HCT116 (cell line): ENCODE results near the gene FAM98B. TPM values are rescaled to one million over a fixed set of nuclear protein-coding genes. Genes with fewer than 3 reads are reported as not detected.

Experiments
- ATAC-seq: fragments of 200-7000 bp; cut with Tn5 transposase; 2 replicates; pipeline ENCODE4 v1.9.1; 2020; ENCODE audit warnings: mild to moderate bottlenecking, moderate library complexity
- BruUV-seq: library from RNA; stranded (reverse); fragments of 400-500 nt; replicated peaks from 2 replicates; lab custom pipeline; 2021; lab: Mats Ljungman, UMichigan
- CTCF ChIA-PET: fragments of 300-600 bp; sonication (Branson Sonifier 250); formaldehyde crosslinking; loops from one replicate; lab custom pipeline; 2021; ENCODE audit warnings: antibody characterized with exemption; lab: Charles Lee
- POLR2A ChIA-PET: fragments of 300-600, 350-600 bp; sonication (Branson Sonifier 250); formaldehyde crosslinking; loops from one replicate; lab custom pipeline; 2021; ENCODE audit warnings: antibody characterized with exemption; lab: Charles Lee
- RAD21 ChIA-PET, 2 experiments: fragments of 300-600 bp; sonication (Branson Sonifier 250); formaldehyde crosslinking; loops; one replicate each; lab custom pipeline; 2023; ENCODE audit warnings: low total read pairs in 2 of 2; ENCODE audit not compliant: uncharacterized antibody in 2 of 2, unreplicated experiment in 2 of 2, low non-redundant PET in 1 of 2; lab: Charles Lee
- DNase-seq: peaks from one replicate; pipeline ENCODE4 v3.0.0-alpha.2; 2010; ENCODE audit warnings: low read depth, low spot score
- H2AFZ ChIP-seq: fragments of 200-600 bp; shearing (Covaris generic), sonication (generic); 2 replicates; pipeline ENCODE4 v1.6.1; 2017; ENCODE audit warnings: low read depth, mixed run types, mixed read lengths, antibody characterized with exemption, low read length; ENCODE audit not compliant: poor library complexity, severe bottlenecking
- H3K27ac ChIP-seq: 2 replicates; pipeline ENCODE4 v1.5.1; 2012; ENCODE audit warnings: low read depth, low read length
- H3K27me3 ChIP-seq: fragments of 200-600 bp; sonication (generic); 2 replicates; pipeline ENCODE4 v1.6.1; 2016; ENCODE audit warnings: mixed run types, low read length, mixed read lengths; ENCODE audit not compliant: insufficient read depth
- H3K36me3 ChIP-seq, 2 experiments: fragments of 200-500 bp in 1 of 2; fragments of 200-600 bp in 1 of 2; sonication (Bioruptor generic) in 1 of 2; sonication (generic) in 1 of 2; 2 replicates each; pipeline versions ENCODE4 v1.5.1 to v1.6.1; 2014 to 2016; ENCODE audit warnings: low read length in 2 of 2, inconsistent platforms in 1 of 2, mixed read lengths in 1 of 2, mixed run types in 1 of 2; ENCODE audit not compliant: insufficient read depth in 2 of 2, control insufficient read depth in 1 of 2
- H3K4me1 ChIP-seq, 2 experiments: fragments of 200-600 bp in 1 of 2; sonication (generic) in 1 of 2; 2 replicates each; pipeline versions ENCODE4 v1.5.1 to v1.6.1; 2012 to 2017; ENCODE audit warnings: low read length in 2 of 2, inconsistent platforms in 1 of 2, mild to moderate bottlenecking in 1 of 2, mixed read lengths in 1 of 2, mixed run types in 1 of 2, moderate library complexity in 1 of 2; ENCODE audit not compliant: insufficient read depth in 2 of 2, control insufficient read depth in 1 of 2
- H3K4me2 ChIP-seq: fragments of 200-600 bp; sonication (generic); 2 replicates; pipeline ENCODE4 v1.6.1; 2017; ENCODE audit warnings: mixed run types, low read length, mixed read lengths
- H3K4me3 ChIP-seq, 2 experiments: fragments of 200-600 bp in 1 of 2; sonication (generic) in 1 of 2; replicated peaks in 1 of 2; 2 replicates each; pipeline ENCODE4 v1.5.1; 2011 to 2016; ENCODE audit warnings: low read length in 2 of 2, control low read depth in 1 of 2, low read depth in 1 of 2, mild to moderate bottlenecking in 1 of 2, mixed read lengths in 1 of 2, mixed run types in 1 of 2
- H3K79me2 ChIP-seq: fragments of 200-600 bp; sonication (generic); 2 replicates; pipeline ENCODE4 v1.6.1; 2017; ENCODE audit warnings: mild to moderate bottlenecking, mixed run types, low read length, moderate library complexity, mixed read lengths; ENCODE audit not compliant: insufficient read depth
- H3K9ac ChIP-seq: fragments of 200-600 bp; sonication (generic); 2 replicates; pipeline ENCODE4 v1.6.1; 2016; ENCODE audit warnings: low read length, mixed read lengths
- H3K9me2 ChIP-seq: fragments of 200-600 bp; sonication (generic), shearing (Covaris generic); 2 replicates; pipeline ENCODE4 v1.6.1; 2017; ENCODE audit warnings: mixed run types, mild to moderate bottlenecking, moderate library complexity; ENCODE audit not compliant: insufficient read depth
- H3K9me3 ChIP-seq, 2 experiments: fragments of 200-500 bp in 1 of 2; fragments of 200-600 bp in 1 of 2; sonication (Bioruptor generic) in 1 of 2; sonication (generic) in 1 of 2; 2 replicates each; pipeline ENCODE4 v1.6.1; 2014 to 2017; ENCODE audit warnings: low read length in 2 of 2, mixed read lengths in 2 of 2, inconsistent platforms in 1 of 2, low read depth in 1 of 2, mild to moderate bottlenecking in 1 of 2, mixed run types in 1 of 2, moderate library complexity in 1 of 2; ENCODE audit not compliant: control insufficient read depth in 1 of 2, insufficient read depth in 1 of 2
- H4K20me1 ChIP-seq: fragments of 200-600 bp; sonication (generic), shearing (Covaris generic); 2 replicates; pipeline ENCODE4 v1.6.1; 2017; ENCODE audit warnings: mixed run types, mild to moderate bottlenecking, moderate library complexity; ENCODE audit not compliant: insufficient read depth
- CBX3 ChIP-seq: IDR thresholded peaks from 2 replicates; pipeline ENCODE4 v1.6.1; 2012; ENCODE audit warnings: low read depth
- CEBPB ChIP-seq: IDR thresholded peaks from 2 replicates; pipeline ENCODE4 v1.6.1; 2012; ENCODE audit warnings: low read depth
- ELF1 ChIP-seq: IDR thresholded peaks from 2 replicates; pipeline ENCODE4 v1.6.1; 2012; ENCODE audit warnings: low read depth, borderline replicate concordance
- FOSL1 ChIP-seq: IDR thresholded peaks from 2 replicates; pipeline ENCODE4 v1.6.1; 2012; ENCODE audit warnings: low read depth
- JUND ChIP-seq: IDR thresholded peaks from 2 replicates; pipeline ENCODE4 v1.6.1; 2012
- POLR2A ChIP-seq: IDR thresholded peaks from 2 replicates; pipeline ENCODE4 v1.7.0; 2011; ENCODE audit warnings: borderline replicate concordance; ENCODE audit not compliant: insufficient read depth, insufficient read length; ENCODE audit errors: extremely low read depth
- SP1 ChIP-seq: IDR thresholded peaks from 2 replicates; pipeline ENCODE4 v1.6.1; 2012; ENCODE audit warnings: low read depth
- ZFX ChIP-seq: fragments of 450-650 bp; IDR thresholded peaks from 2 replicates; pipeline ENCODE4 v1.6.1; 2017
- ZNF274 ChIP-seq: fragments of 200-500 bp; sonication (Bioruptor generic); IDR thresholded peaks from 2 replicates; pipeline ENCODE4 v1.6.1; 2014; ENCODE audit warnings: mild to moderate bottlenecking, low read depth, low read length, inconsistent platforms
- intact Hi-C: fragments of 100-400 bp; cut with micrococcal nuclease; formaldehyde crosslinking; loops from 2 replicates; pipeline ENCODE4 v1.10.0; 2022
- total RNA-seq: library from RNA; stranded (reverse); gene quantifications from one replicate; pipeline ENCODE4 v1.2.1, GENCODE V29; 2021; ENCODE audit not compliant: unreplicated experiment
- TF ChIP-seq, protein P1 (sequence below): IDR thresholded peaks from 2 replicates; pipeline ENCODE4 v1.6.1; 2011; ENCODE audit warnings: mild to moderate bottlenecking, low read length, moderate library complexity; ENCODE audit not compliant: insufficient replicate concordance; ENCODE audit errors: extremely low read depth
- TF ChIP-seq, protein P2 (sequence below): IDR thresholded peaks from 2 replicates; pipeline ENCODE4 v1.6.1; 2012; ENCODE audit warnings: low read depth
- TF ChIP-seq, protein P3 (sequence below), 3 experiments: fragments of 200-600 bp in 1 of 3; sonication (generic) in 1 of 3; IDR thresholded peaks in 2 of 3; conservative IDR thresholded peaks in 1 of 3; 2 replicates each; pipeline ENCODE4 v1.5.1; 2012 to 2017; ENCODE audit warnings: low read depth in 2 of 3, low read length in 2 of 3, antibody characterized with exemption in 1 of 3, borderline replicate concordance in 1 of 3, control low read depth in 1 of 3, mild to moderate bottlenecking in 1 of 3, mixed read lengths in 1 of 3, mixed run types in 1 of 3, moderate library complexity in 1 of 3; ENCODE audit not compliant: insufficient read depth in 1 of 3
- TF ChIP-seq, protein P4 (sequence below): IDR thresholded peaks from 2 replicates; pipeline ENCODE4 v1.6.1; 2012

The FAM98B gene
- total RNA-seq, 1 experiment from 2014 or later = 44.3 TPM

DNA sequence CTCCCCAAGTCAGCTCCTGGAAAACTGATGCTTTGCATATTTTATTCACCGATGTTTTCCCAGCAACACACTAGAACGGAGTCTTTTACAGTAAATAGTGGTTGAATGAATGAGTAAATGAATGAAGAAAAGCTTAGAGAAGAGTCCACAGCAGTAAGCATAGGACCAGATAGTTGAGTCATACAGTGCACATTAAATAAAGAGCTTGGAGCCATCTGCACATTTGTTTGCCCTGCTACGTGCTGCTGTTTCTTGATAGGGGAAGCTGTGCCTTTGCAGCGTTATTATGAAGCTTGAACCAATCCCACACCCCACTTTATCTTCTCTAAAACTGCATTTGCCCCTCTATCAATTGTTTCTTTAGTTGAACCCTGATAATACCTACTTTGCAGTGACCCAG, 1.2 kb downstream of the FAM98B start:
- TF ChIP-seq SP1 (no peak), JUND (no peak)
- no peaks in the 10 kb centered on the region for H3K9me2 ChIP-seq
- H3K4me3 ChIP-seq = peak overlapping the region; percentile 79 to 80
- peak overlapping the region; percentile 92 for H3K9ac ChIP-seq
- no peaks in the 10 kb centered on the region for H3K27me3 ChIP-seq
- no peak overlapping the region for H3K27ac ChIP-seq
- H4K20me1 ChIP-seq = peaks cover 3% of the 10 kb centered on the region; the same call in 1 of the 2 replicates
- peaks cover 9 to 12% of the 10 kb centered on the region in 2 experiments; a peak in 3 of 4 replicates for H3K4me1 ChIP-seq
- ChIA-PET POLR2A (interaction anchor here (1.1 kb wide), 1 partner anchor 109 kb away, joined by 3 read pairs; no protein-coding TSS in a partner anchor), CTCF (interaction anchor here (1.5 to 2.5 kb wide), 3 partner anchors 15 to 459 kb away, joined by 3 to 20 read pairs (median 6); no protein-coding TSS in a partner anchor), RAD21 (interaction anchor here in 1 of 2 experiments (1.1 kb wide), 1 partner anchor 14 kb away, joined by 4 read pairs; no protein-coding TSS in a partner anchor)
- intact Hi-C loops = no loop called here
- DNase-seq = no peak
- no peak for ATAC-seq
- peak overlapping the region; percentile 71 for H3K4me2 ChIP-seq
- H3K79me2 ChIP-seq = peaks cover 60% of the 10 kb centered on the region
- H3K36me3 ChIP-seq = no peaks in the 10 kb centered on the region
- H3K9me3 ChIP-seq = no peaks in the 10 kb centered on the region
- BruUV-seq = TSS peak; percentile 52
- no peak overlapping the region for H2AFZ ChIP-seq

DNA sequence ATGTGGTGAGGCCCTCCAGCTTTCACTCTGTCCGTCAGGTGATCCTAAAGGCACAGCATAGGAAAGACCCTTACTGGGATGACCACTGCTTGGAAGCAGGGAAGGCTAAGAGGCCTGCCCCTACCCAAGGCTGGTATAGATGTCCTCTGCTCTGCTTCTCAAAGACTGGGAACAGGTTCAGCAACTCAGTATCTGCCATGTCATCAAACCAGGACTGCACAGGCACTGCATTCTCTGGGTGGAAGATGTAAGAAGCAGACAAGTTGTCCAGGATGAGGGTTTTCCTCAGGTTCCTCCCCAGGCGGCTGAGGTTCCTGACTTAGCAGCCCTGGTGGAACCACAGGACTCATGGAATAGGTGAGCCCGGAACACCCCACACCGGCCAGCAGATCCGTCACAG, 4.7 kb downstream of the FAM98B start:
- H3K79me2 ChIP-seq = peaks cover 93% of the 10 kb centered on the region
- no peak overlapping the region for H3K4me3 ChIP-seq
- RAD21 ChIA-PET = no interaction called here
- no peaks in the 10 kb centered on the region for H3K36me3 ChIP-seq
- ATAC-seq (no peak), DNase-seq (no peak)
- peaks cover 12% of the 10 kb centered on the region; the same call in 1 of the 2 replicates for H4K20me1 ChIP-seq
- H3K27ac ChIP-seq = no peak overlapping the region
- no peaks in the 10 kb centered on the region for H3K9me3 ChIP-seq
- no peaks in the 10 kb centered on the region for H3K9me2 ChIP-seq
- H3K27me3 ChIP-seq = no peaks in the 10 kb centered on the region
- POLR2A ChIA-PET = no interaction called here
- H3K9ac ChIP-seq = no peak overlapping the region
- CTCF ChIA-PET = no interaction called here
- peaks cover 6 to 8% of the 10 kb centered on the region in 2 experiments; a peak in 3 of 4 replicates for H3K4me1 ChIP-seq
- H3K4me2 ChIP-seq = no peak overlapping the region
- H2AFZ ChIP-seq = no peak overlapping the region
- intact Hi-C loops = no loop called here
- BruUV-seq = no TSS peak
- no peak for TF ChIP-seq ZFX
- no peak for TF ChIP-seq POLR2A
- TF ChIP-seq CEBPB = no peak
- no peak for TF ChIP-seq ZNF274
- TF ChIP-seq, protein P1, sequence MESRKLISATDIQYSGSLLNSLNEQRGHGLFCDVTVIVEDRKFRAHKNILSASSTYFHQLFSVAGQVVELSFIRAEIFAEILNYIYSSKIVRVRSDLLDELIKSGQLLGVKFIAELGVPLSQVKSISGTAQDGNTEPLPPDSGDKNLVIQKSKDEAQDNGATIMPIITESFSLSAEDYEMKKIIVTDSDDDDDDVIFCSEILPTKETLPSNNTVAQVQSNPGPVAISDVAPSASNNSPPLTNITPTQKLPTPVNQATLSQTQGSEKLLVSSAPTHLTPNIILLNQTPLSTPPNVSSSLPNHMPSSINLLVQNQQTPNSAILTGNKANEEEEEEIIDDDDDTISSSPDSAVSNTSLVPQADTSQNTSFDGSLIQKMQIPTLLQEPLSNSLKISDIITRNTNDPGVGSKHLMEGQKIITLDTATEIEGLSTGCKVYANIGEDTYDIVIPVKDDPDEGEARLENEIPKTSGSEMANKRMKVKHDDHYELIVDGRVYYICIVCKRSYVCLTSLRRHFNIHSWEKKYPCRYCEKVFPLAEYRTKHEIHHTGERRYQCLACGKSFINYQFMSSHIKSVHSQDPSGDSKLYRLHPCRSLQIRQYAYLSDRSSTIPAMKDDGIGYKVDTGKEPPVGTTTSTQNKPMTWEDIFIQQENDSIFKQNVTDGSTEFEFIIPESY = no peak
- TF ChIP-seq, protein P2, sequence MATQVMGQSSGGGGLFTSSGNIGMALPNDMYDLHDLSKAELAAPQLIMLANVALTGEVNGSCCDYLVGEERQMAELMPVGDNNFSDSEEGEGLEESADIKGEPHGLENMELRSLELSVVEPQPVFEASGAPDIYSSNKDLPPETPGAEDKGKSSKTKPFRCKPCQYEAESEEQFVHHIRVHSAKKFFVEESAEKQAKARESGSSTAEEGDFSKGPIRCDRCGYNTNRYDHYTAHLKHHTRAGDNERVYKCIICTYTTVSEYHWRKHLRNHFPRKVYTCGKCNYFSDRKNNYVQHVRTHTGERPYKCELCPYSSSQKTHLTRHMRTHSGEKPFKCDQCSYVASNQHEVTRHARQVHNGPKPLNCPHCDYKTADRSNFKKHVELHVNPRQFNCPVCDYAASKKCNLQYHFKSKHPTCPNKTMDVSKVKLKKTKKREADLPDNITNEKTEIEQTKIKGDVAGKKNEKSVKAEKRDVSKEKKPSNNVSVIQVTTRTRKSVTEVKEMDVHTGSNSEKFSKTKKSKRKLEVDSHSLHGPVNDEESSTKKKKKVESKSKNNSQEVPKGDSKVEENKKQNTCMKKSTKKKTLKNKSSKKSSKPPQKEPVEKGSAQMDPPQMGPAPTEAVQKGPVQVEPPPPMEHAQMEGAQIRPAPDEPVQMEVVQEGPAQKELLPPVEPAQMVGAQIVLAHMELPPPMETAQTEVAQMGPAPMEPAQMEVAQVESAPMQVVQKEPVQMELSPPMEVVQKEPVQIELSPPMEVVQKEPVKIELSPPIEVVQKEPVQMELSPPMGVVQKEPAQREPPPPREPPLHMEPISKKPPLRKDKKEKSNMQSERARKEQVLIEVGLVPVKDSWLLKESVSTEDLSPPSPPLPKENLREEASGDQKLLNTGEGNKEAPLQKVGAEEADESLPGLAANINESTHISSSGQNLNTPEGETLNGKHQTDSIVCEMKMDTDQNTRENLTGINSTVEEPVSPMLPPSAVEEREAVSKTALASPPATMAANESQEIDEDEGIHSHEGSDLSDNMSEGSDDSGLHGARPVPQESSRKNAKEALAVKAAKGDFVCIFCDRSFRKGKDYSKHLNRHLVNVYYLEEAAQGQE = no peak
- TF ChIP-seq ELF1 = no peak
- TF ChIP-seq, protein P3, sequence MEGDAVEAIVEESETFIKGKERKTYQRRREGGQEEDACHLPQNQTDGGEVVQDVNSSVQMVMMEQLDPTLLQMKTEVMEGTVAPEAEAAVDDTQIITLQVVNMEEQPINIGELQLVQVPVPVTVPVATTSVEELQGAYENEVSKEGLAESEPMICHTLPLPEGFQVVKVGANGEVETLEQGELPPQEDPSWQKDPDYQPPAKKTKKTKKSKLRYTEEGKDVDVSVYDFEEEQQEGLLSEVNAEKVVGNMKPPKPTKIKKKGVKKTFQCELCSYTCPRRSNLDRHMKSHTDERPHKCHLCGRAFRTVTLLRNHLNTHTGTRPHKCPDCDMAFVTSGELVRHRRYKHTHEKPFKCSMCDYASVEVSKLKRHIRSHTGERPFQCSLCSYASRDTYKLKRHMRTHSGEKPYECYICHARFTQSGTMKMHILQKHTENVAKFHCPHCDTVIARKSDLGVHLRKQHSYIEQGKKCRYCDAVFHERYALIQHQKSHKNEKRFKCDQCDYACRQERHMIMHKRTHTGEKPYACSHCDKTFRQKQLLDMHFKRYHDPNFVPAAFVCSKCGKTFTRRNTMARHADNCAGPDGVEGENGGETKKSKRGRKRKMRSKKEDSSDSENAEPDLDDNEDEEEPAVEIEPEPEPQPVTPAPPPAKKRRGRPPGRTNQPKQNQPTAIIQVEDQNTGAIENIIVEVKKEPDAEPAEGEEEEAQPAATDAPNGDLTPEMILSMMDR (IDR thresholded peaks at IDR 0.05 in 2 of 3, conservative IDR thresholded peaks at IDR 0.05 in 1 of 3; ENCODE audit: borderline replicate concordance in 1 of 3, insufficient read depth in 1 of 3, low read depth in 2 of 3, low read length in 2 of 3) = no peak
- no peak for TF ChIP-seq CBX3
- TF ChIP-seq, protein P4, sequence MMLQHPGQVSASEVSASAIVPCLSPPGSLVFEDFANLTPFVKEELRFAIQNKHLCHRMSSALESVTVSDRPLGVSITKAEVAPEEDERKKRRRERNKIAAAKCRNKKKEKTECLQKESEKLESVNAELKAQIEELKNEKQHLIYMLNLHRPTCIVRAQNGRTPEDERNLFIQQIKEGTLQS = no peak
- TF ChIP-seq FOSL1 = no peak
